ENCODE data around the gene FAM131C.

FAM131C gene

GRCh38 chr1:16055613-16056520, 17.6 kb downstream of the FAM131C start (continued):
- no peak for TF ChIP-seq INSM2 (tag by site-specific recombination; IDR thresholded peaks at IDR 0.05)
- TF ChIP-seq ZNF639 (tag by site-specific recombination; IDR thresholded peaks at IDR 0.05): 0 out of 2 replicates have a peak, but pooled peaks have one; percentile 17
- peak; percentile 49; the same call in 1 of the 2 replicates for TF ChIP-seq KLF16 (tag by site-specific recombination; IDR thresholded peaks at IDR 0.05)
- peak; percentile 74 for TF ChIP-seq GLIS1 (tag by site-specific recombination; IDR thresholded peaks at IDR 0.05)
- peak; percentile 69 for TF ChIP-seq ZNF600 (tag by site-specific recombination; IDR thresholded peaks at IDR 0.05)
- no peak for TF ChIP-seq ZBTB10 (tag by site-specific recombination; IDR thresholded peaks at IDR 0.05)
- peak; percentile 64; the same call in 1 of the 2 replicates for TF ChIP-seq ZNF391 (tag by site-specific recombination; IDR thresholded peaks at IDR 0.05; ENCODE audit: borderline replicate concordance, low read depth)
- peak; percentile 82 for TF ChIP-seq ZSCAN30 (tag by site-specific recombination; IDR thresholded peaks at IDR 0.05)
- peak; percentile 35; the same call in 1 of the 2 replicates for TF ChIP-seq SP2 (tag by site-specific recombination; IDR thresholded peaks at IDR 0.05)
- TF ChIP-seq KLF9 (tag by site-specific recombination; IDR thresholded peaks at IDR 0.05; ENCODE audit: low read depth): peak; percentile 90
- TF ChIP-seq ZNF658 (tag by site-specific recombination; IDR thresholded peaks at IDR 0.05): no peak
- TF ChIP-seq EGR2 (tag by site-specific recombination; IDR thresholded peaks at IDR 0.05; ENCODE audit: low read depth): peak; percentile 84
- peak; percentile 70 for TF ChIP-seq ZNF654 (tag by site-specific recombination; IDR thresholded peaks at IDR 0.05; ENCODE audit: low read depth)

GRCh38 chr1:16054598-16055540, 18.6 kb downstream of the FAM131C start:
- POLR2A ChIA-PET: no interaction called here
- CTCF ChIA-PET: interaction anchor here (0.6 to 5.3 kb wide), 7 partner anchors 10 to 149 kb away, joined by 3 to 47 read pairs (median 5); no protein-coding TSS in a partner anchor
- no peak for TF ChIP-seq PRDM4 (tag by site-specific recombination; IDR thresholded peaks at IDR 0.05)
- no peak for TF ChIP-seq ZNF366 (tag by site-specific recombination; conservative IDR thresholded peaks at IDR 0.05)
- no peak for TF ChIP-seq ZNF157 (tag by site-specific recombination; IDR thresholded peaks at IDR 0.05)
- TF ChIP-seq ZNF544 (tag by site-specific recombination; IDR thresholded peaks at IDR 0.05): no peak
- TF ChIP-seq ZNF155 (tag by site-specific recombination; IDR thresholded peaks at IDR 0.05): no peak
- no peak for TF ChIP-seq ZNF335 (tag by site-specific recombination; conservative IDR thresholded peaks at IDR 0.05)
- TF ChIP-seq ZNF585B (tag by site-specific recombination; IDR thresholded peaks at IDR 0.05): no peak
- peak; percentile 85 for TF ChIP-seq ZNF664 (tag by site-specific recombination; IDR thresholded peaks at IDR 0.05)
- TF ChIP-seq ZNF146 (tag by site-specific recombination; IDR thresholded peaks at IDR 0.05): no peak
- TF ChIP-seq BCL11B (tag by site-specific recombination; IDR thresholded peaks at IDR 0.05; ENCODE audit: low read depth): no peak
- no peak for TF ChIP-seq ZNF645 (tag by site-specific recombination; IDR thresholded peaks at IDR 0.05)

More at GRCh38 chr1:16054598-16055540, 18.6 kb downstream of the FAM131C start:
- Histone ChIP-seq H3K4me1 (ENCODE audit: control insufficient read depth, insufficient read depth, low read length) (no peaks in the 10 kb centered on the region), H3K4me3 (ENCODE audit: low read depth, low read length) (no peak overlapping the region), H3K27ac (ENCODE audit: extremely low read depth, low read depth, low read length) (no peak overlapping the region), H3K36me3 (ENCODE audit: control insufficient read depth in 2 of 2, insufficient read depth in 1 of 2, low read length in 2 of 2) (no peaks in the 10 kb centered on the region), H3K9me3 (ENCODE audit: control insufficient read depth, insufficient read depth, low read depth, low read length) (no peaks in the 10 kb centered on the region)
